Measurements from ENCODE around the gene EYS. TPM values are rescaled to one million over a fixed set of nuclear protein-coding genes. Genes with fewer than 3 reads are reported as not detected.
"Not testable (repeated sequence)": the region's sequence is repeated elsewhere in the genome, so short reads cannot be mapped to it uniquely, and the experiment has no call there.

Gene EYS
- total and polyA plus RNA-seq, 4 donors, result 0.53 to 4.5 (median 2.4) TPM

DNA sequence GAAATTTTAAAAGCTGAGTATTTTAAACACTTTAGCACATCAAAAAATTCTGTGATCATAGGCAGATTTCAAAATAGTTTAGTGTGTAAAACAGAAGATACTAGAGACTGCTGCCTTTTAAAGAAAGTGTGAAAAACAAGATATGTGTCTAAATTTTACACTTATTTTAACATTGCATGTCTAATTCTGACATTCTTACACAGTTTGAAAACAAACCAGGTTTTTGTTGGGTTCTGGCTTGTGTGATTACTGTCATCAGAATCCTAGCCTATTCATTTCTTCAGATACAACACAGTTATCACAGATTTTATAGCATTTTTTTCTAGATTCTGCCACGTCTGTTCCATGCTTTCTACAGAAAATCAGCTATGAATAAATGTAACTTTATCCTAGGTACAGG, 257.1 kb downstream of the EYS start:
- Histone ChIP-seq H3K27me3 (ENCODE audit: control insufficient read depth, insufficient read depth, low read length) (no peaks in the 10 kb centered on the region), H3K36me3 (ENCODE audit: control insufficient read depth, insufficient read depth, low read length) (no peaks in the 10 kb centered on the region), H3K27ac (ENCODE audit: low read depth, low read length) (no peak overlapping the region), H3K9me3 (ENCODE audit: control insufficient read depth, insufficient read depth, low read length) (peaks cover 1% of the 10 kb centered on the region), H3K4me3 (ENCODE audit: low read depth, low read length) (no peak overlapping the region), H3K4me1 (ENCODE audit: control insufficient read depth, insufficient read depth, low read length) (no peaks in the 10 kb centered on the region)
- peak in 1 of 6 donors; percentile 65 for DNase-seq (ENCODE audit: low read depth in 4 of 6, low spot score in 6 of 6)
- WGBS (ENCODE audit: insufficient coverage), result no CpG with 5 or more reads among the region's 1 CpG

- no peak overlapping the region for H3K4me3 ChIP-seq (ENCODE audit: low read depth, low read length)
- no peaks in the 10 kb centered on the region for H3K4me1 ChIP-seq (ENCODE audit: control insufficient read depth, insufficient read depth, low read length)
- WGBS (ENCODE audit: insufficient coverage), result no CpG with 5 or more reads among the region's 1 CpG
- DNase-seq (ENCODE audit: low read depth in 4 of 6, low spot score in 6 of 6), result peak in 1 of 6 donors; percentile 73
- H3K27ac ChIP-seq (ENCODE audit: low read depth, low read length), result no peak overlapping the region
- H3K9me3 ChIP-seq (ENCODE audit: control insufficient read depth, insufficient read depth, low read length), result peaks cover 1% of the 10 kb centered on the region
- H3K36me3 ChIP-seq (ENCODE audit: control insufficient read depth, insufficient read depth, low read length), result no peaks in the 10 kb centered on the region
- H3K27me3 ChIP-seq (ENCODE audit: control insufficient read depth, insufficient read depth, low read length), result no peaks in the 10 kb centered on the region
Measured at GRCh38 chr6:65448866-65449265, 258.2 kb downstream of the EYS start.

GRCh38 chr6:65436281-65436680, 270.7 kb downstream of the EYS start:
- no peak overlapping the region for H3K4me3 ChIP-seq (ENCODE audit: low read depth, low read length)
- H3K4me1 ChIP-seq (ENCODE audit: control insufficient read depth, insufficient read depth, low read length), result no peaks in the 10 kb centered on the region
- no peak overlapping the region for H3K27ac ChIP-seq (ENCODE audit: low read depth, low read length)
- H3K27me3 ChIP-seq (ENCODE audit: control insufficient read depth, insufficient read depth, low read length), result no peaks in the 10 kb centered on the region
- no CpG with 5 or more reads among the region's 1 CpG for WGBS (ENCODE audit: insufficient coverage)
- H3K9me3 ChIP-seq (ENCODE audit: control insufficient read depth, insufficient read depth, low read length), result no peaks in the 10 kb centered on the region
- no peak for DNase-seq (ENCODE audit: low read depth in 4 of 6, low spot score in 6 of 6)
- no peaks in the 10 kb centered on the region for H3K36me3 ChIP-seq (ENCODE audit: control insufficient read depth, insufficient read depth, low read length)

DNA sequence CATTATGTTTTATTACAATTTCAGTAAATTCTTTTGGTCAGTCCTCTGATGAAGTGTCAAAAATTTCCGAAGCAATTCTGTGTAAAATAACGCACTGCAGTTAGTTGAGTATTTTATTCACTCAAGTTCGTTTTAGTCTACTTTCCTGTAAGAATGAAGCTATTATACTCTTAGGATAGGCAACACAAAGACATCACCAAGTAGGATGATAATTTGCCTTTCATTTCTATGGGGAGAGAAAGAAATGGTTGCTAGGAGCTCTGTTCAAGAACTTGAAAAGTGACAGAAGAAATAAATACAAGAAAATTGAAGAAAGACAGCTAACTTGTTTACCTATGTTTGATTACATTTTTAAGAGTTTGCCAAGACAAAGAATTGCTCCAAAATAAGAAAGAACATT, 290.4 kb downstream of the EYS start:
- WGBS (ENCODE audit: insufficient coverage), result no CpG with 5 or more reads among the region's 3 CpGs

GRCh38 chr6:65410309-65410708, 296.7 kb downstream of the EYS start:
- DNase-seq (ENCODE audit: low read depth in 4 of 6, low spot score in 6 of 6), result no peak
- Histone ChIP-seq H3K27me3 (ENCODE audit: control insufficient read depth, insufficient read depth, low read length) (no peaks in the 10 kb centered on the region), H3K4me1 (ENCODE audit: control insufficient read depth, insufficient read depth, low read length) (no peaks in the 10 kb centered on the region), H3K36me3 (ENCODE audit: control insufficient read depth, insufficient read depth, low read length) (no peaks in the 10 kb centered on the region), H3K4me3 (ENCODE audit: low read depth, low read length) (no peak overlapping the region), H3K27ac (ENCODE audit: low read depth, low read length) (no peak overlapping the region), H3K9me3 (ENCODE audit: control insufficient read depth, insufficient read depth, low read length) (no peaks in the 10 kb centered on the region)
- 93% methylated on average over 2 of the region's 3 CpGs for WGBS (ENCODE audit: insufficient coverage)

More for the DNA sequence above, 290.4 kb downstream of the EYS start:
- no peaks in the 10 kb centered on the region for H3K27me3 ChIP-seq (ENCODE audit: control insufficient read depth, insufficient read depth, low read length)
- H3K27ac ChIP-seq (ENCODE audit: low read depth, low read length), result no peak overlapping the region
- no peaks in the 10 kb centered on the region for H3K9me3 ChIP-seq (ENCODE audit: control insufficient read depth, insufficient read depth, low read length)
- no peaks in the 10 kb centered on the region for H3K4me1 ChIP-seq (ENCODE audit: control insufficient read depth, insufficient read depth, low read length)
- H3K4me3 ChIP-seq (ENCODE audit: low read depth, low read length), result no peak overlapping the region
- H3K36me3 ChIP-seq (ENCODE audit: control insufficient read depth, insufficient read depth, low read length), result no peaks in the 10 kb centered on the region
- DNase-seq (ENCODE audit: low read depth in 4 of 6, low spot score in 6 of 6), result peak in 3 of 6 donors; percentile 5 to 31 (median 26)

GRCh38 chr6:65402564-65402963, 304.5 kb downstream of the EYS start:
- H3K4me1 ChIP-seq (ENCODE audit: control insufficient read depth, insufficient read depth, low read length), result no peaks in the 10 kb centered on the region
- no peaks in the 10 kb centered on the region for H3K36me3 ChIP-seq (ENCODE audit: control insufficient read depth, insufficient read depth, low read length)
- no peak overlapping the region for H3K4me3 ChIP-seq (ENCODE audit: low read depth, low read length)
- H3K27me3 ChIP-seq (ENCODE audit: control insufficient read depth, insufficient read depth, low read length), result no peaks in the 10 kb centered on the region
- no peaks in the 10 kb centered on the region for H3K9me3 ChIP-seq (ENCODE audit: control insufficient read depth, insufficient read depth, low read length)
- no peak for DNase-seq (ENCODE audit: low read depth in 4 of 6, low spot score in 6 of 6)
- no peak overlapping the region for H3K27ac ChIP-seq (ENCODE audit: low read depth, low read length)

GRCh38 chr6:65399355-65400084, 307.5 kb downstream of the EYS start:
- Histone ChIP-seq H3K27me3 (ENCODE audit: control insufficient read depth, insufficient read depth, low read length) (no peaks in the 10 kb centered on the region), H3K27ac (ENCODE audit: low read depth, low read length) (no peak overlapping the region), H3K4me3 (ENCODE audit: low read depth, low read length) (no peak overlapping the region), H3K36me3 (ENCODE audit: control insufficient read depth, insufficient read depth, low read length) (no peaks in the 10 kb centered on the region), H3K9me3 (ENCODE audit: control insufficient read depth, insufficient read depth, low read length) (no peaks in the 10 kb centered on the region), H3K4me1 (ENCODE audit: control insufficient read depth, insufficient read depth, low read length) (no peaks in the 10 kb centered on the region)
- no CpG with 5 or more reads among the region's 1 CpG for WGBS (ENCODE audit: insufficient coverage)
- no peak for DNase-seq (ENCODE audit: low read depth in 4 of 6, low spot score in 6 of 6)

- Histone ChIP-seq H3K4me1 (ENCODE audit: control insufficient read depth, insufficient read depth, low read length) (no peaks in the 10 kb centered on the region), H3K36me3 (ENCODE audit: control insufficient read depth, insufficient read depth, low read length) (no peaks in the 10 kb centered on the region), H3K4me3 (ENCODE audit: low read depth, low read length) (no peak overlapping the region), H3K27ac (ENCODE audit: low read depth, low read length) (no peak overlapping the region), H3K9me3 (ENCODE audit: control insufficient read depth, insufficient read depth, low read length) (no peaks in the 10 kb centered on the region), H3K27me3 (ENCODE audit: control insufficient read depth, insufficient read depth, low read length) (no peaks in the 10 kb centered on the region)
- no CpG with 5 or more reads among the region's 2 CpGs for WGBS (ENCODE audit: insufficient coverage)
- no peak for DNase-seq (ENCODE audit: low read depth in 4 of 6, low spot score in 6 of 6)
Measured at GRCh38 chr6:65398851-65399250, 308.2 kb downstream of the EYS start.

- Histone ChIP-seq H3K27me3 (ENCODE audit: control insufficient read depth, insufficient read depth, low read length) (no peaks in the 10 kb centered on the region), H3K27ac (ENCODE audit: low read depth, low read length) (no peak overlapping the region), H3K4me3 (ENCODE audit: low read depth, low read length) (no peak overlapping the region), H3K4me1 (ENCODE audit: control insufficient read depth, insufficient read depth, low read length) (no peaks in the 10 kb centered on the region), H3K9me3 (ENCODE audit: control insufficient read depth, insufficient read depth, low read length) (no peaks in the 10 kb centered on the region), H3K36me3 (ENCODE audit: control insufficient read depth, insufficient read depth, low read length) (no peaks in the 10 kb centered on the region)
- WGBS (ENCODE audit: insufficient coverage), result no CpG with 5 or more reads among the region's 4 CpGs
- peak in 1 of 6 donors; percentile 23 for DNase-seq (ENCODE audit: low read depth in 4 of 6, low spot score in 6 of 6)
Measured at GRCh38 chr6:65350530-65350929, 356.5 kb downstream of the EYS start.

GRCh38 chr6:65302655-65303054, 404.4 kb downstream of the EYS start:
- H3K27ac ChIP-seq (ENCODE audit: low read depth, low read length); H3K36me3 ChIP-seq (ENCODE audit: control insufficient read depth, insufficient read depth, low read length); H3K4me3 ChIP-seq (ENCODE audit: low read depth, low read length); H3K27me3 ChIP-seq (ENCODE audit: control insufficient read depth, insufficient read depth, low read length); DNase-seq (ENCODE audit: low read depth in 4 of 6, low spot score in 6 of 6); H3K9me3 ChIP-seq (ENCODE audit: control insufficient read depth, insufficient read depth, low read length); H3K4me1 ChIP-seq (ENCODE audit: control insufficient read depth, insufficient read depth, low read length): not testable (repeated sequence)
- no CpG with 5 or more reads among the region's 10 CpGs for WGBS (ENCODE audit: insufficient coverage)

Data from spinal cord (tissue), 10 donors.